GM18951 (cell line): ENCODE results near the gene LRRC18.

Experiments used
- POLR2A ChIP-seq: IDR thresholded peaks from 4 replicates; pipeline ENCODE4 v1.6.1; 2011; ENCODE audit warnings: mild to moderate bottlenecking; ENCODE audit not compliant: insufficient read length, insufficient read depth; ENCODE audit errors: extremely low read depth
- in situ Hi-C: fragments of 300-500 bp; cut with MboI; formaldehyde crosslinking; loops from one replicate; pipeline ENCODE4 v1.12.0; 2022; ENCODE audit warnings: low sequenced_read_pairs, mixed read lengths, inconsistent platforms; ENCODE audit not compliant: unreplicated experiment

LRRC18 gene

GRCh38 chr10:48895803-48896195 lies 43.8 kb downstream of the LRRC18 start:
- in situ Hi-C loops = no loop called here

GRCh38 chr10:48894911-48895802 lies 44.5 kb downstream of the LRRC18 start:
- no peak for TF ChIP-seq POLR2A
- in situ Hi-C loops = no loop called here

More at GRCh38 chr10:48895803-48896195, 43.8 kb downstream of the LRRC18 start:
- TF ChIP-seq POLR2A = no peak

GRCh38 chr10:48890888-48891850 lies 48.5 kb downstream of the LRRC18 start:
- in situ Hi-C loops = no loop called here
- TF ChIP-seq POLR2A = no peak

- TF ChIP-seq POLR2A = no peak
Measured at GRCh38 chr10:48887982-48888381, 51.7 kb downstream of the LRRC18 start.

GRCh38 chr10:48885376-48885775 lies 54.3 kb downstream of the LRRC18 start:
- TF ChIP-seq POLR2A = no peak
- in situ Hi-C loops = no loop called here

More at GRCh38 chr10:48887982-48888381, 51.7 kb downstream of the LRRC18 start:
- in situ Hi-C loops = no loop called here

- in situ Hi-C loops = no loop called here
- TF ChIP-seq POLR2A = no peak
Measured at GRCh38 chr10:48884179-48885045, 55.2 kb downstream of the LRRC18 start.

GRCh38 chr10:48883701-48884100 lies 55.9 kb downstream of the LRRC18 start:
- no peak for TF ChIP-seq POLR2A

GRCh38 chr10:48882881-48883280 lies 56.8 kb downstream of the LRRC18 start:
- no peak for TF ChIP-seq POLR2A
- in situ Hi-C loops = no loop called here

More at GRCh38 chr10:48883701-48884100, 55.9 kb downstream of the LRRC18 start:
- in situ Hi-C loops = no loop called here

GRCh38 chr10:48881937-48882336 lies 57.7 kb downstream of the LRRC18 start:
- TF ChIP-seq POLR2A = peak; percentile 7
- in situ Hi-C loops = no loop called here

- in situ Hi-C loops = no loop called here
- TF ChIP-seq POLR2A = no peak
Measured at GRCh38 chr10:48880016-48880705, 59.5 kb downstream of the LRRC18 start.

GRCh38 chr10:48879451-48879850 lies 60.2 kb downstream of the LRRC18 start:
- in situ Hi-C loops = no loop called here
- no peak for TF ChIP-seq POLR2A

GRCh38 chr10:48878091-48878490 lies 61.5 kb downstream of the LRRC18 start:
- TF ChIP-seq POLR2A = no peak
- in situ Hi-C loops = no loop called here

- no peak for TF ChIP-seq POLR2A
- in situ Hi-C loops = no loop called here
Measured at GRCh38 chr10:48872234-48872633, 67.4 kb downstream of the LRRC18 start.
